Naive thymus-derived CD8-positive, alpha-beta T cell (primary cell): Measurements from ENCODE around the gene RGS6. TPM values are rescaled to one million over a fixed set of nuclear protein-coding genes. Genes with fewer than 3 reads are reported as not detected.
A peak's percentile ranks its signal among the peaks of the same experiment; 100 is the strongest.

Experiments
- ATAC-seq, 2 donors: fragments of 150-1000 bp; cut with Tn5 transposase in 1 of 2; sonication (Bioruptor Pico), chemical (Tn5 transposase) in 1 of 2; 1 replicate in 1 of 2; 2 replicates in 1 of 2; pipeline ENCODE4 v1.10.0; 2021; ENCODE audit warnings: mild to moderate bottlenecking in 2 of 2, moderate library complexity in 2 of 2
- POLR2A ChIA-PET: fragments of 350-600 bp; sonication (Branson Sonifier 250); formaldehyde crosslinking; loops from one replicate; lab custom pipeline; 2021; ENCODE audit warnings: antibody characterized with exemption; lab: Charles Lee
- DNase-seq, 10 donors: peaks; one replicate each; pipeline versions ENCODE4 v3.0.0 to v3.0.0-alpha.2; 2020 to 2022
- H3K27ac Mint-ChIP-seq, 10 donors: one replicate each; pipeline ENCODE4 v1.8.0; 2020 to 2022; ENCODE audit warnings: mild to moderate bottlenecking in 10 of 10, mixed read lengths in 10 of 10, moderate library complexity in 4 of 10, inconsistent platforms in 1 of 10
- H3K27me3 Mint-ChIP-seq, 5 donors: one replicate each; pipeline ENCODE4 v1.8.0; 2021 to 2022; ENCODE audit warnings: mixed read lengths in 5 of 5
- H3K36me3 Mint-ChIP-seq, 3 donors: one replicate each; pipeline ENCODE4 v1.8.0; 2020 to 2022; ENCODE audit warnings: mixed read lengths in 3 of 3, mild to moderate bottlenecking in 2 of 3, inconsistent platforms in 1 of 3
- H3K4me1 Mint-ChIP-seq, 4 donors: one replicate each; pipeline ENCODE4 v1.8.0; 2021 to 2022; ENCODE audit warnings: mixed read lengths in 4 of 4
- H3K4me3 Mint-ChIP-seq, 10 donors: one replicate each; pipeline ENCODE4 v1.8.0; 2020 to 2022; ENCODE audit warnings: mild to moderate bottlenecking in 10 of 10, mixed read lengths in 10 of 10, moderate library complexity in 6 of 10, inconsistent platforms in 1 of 10
- H3K9me3 Mint-ChIP-seq, 9 donors: one replicate each; pipeline ENCODE4 v1.8.0; 2020 to 2022; ENCODE audit warnings: mixed read lengths in 9 of 9, mild to moderate bottlenecking in 3 of 9, inconsistent platforms in 1 of 9, moderate library complexity in 1 of 9
- polyA plus RNA-seq, 3 donors: library from polyadenylated mRNA; unstranded; fragments of 300-500 nt; fragmentation: Illumina TruSeq; gene quantifications; one replicate each; pipeline ENCODE4 v1.2.3, GENCODE V29; 2021
- total RNA-seq, 8 experiments: library from RNA in 2 of 8; stranded (reverse) in 2 of 8; gene quantifications; one replicate each; pipeline ENCODE4 v1.2.3 and lab custom pipeline; 2021 to 2026

RGS6 gene
- total and polyA plus RNA-seq, 5 experiments from 2014 or later, result not detected

GRCh38 chr14:72104011-72104613, 171.9 kb downstream of the RGS6 start:
- no peaks in the 10 kb centered on the region for H3K9me3 Mint-ChIP-seq
- POLR2A ChIA-PET, result no interaction called here
- no peak for ATAC-seq
- no peak overlapping the region for H3K27ac Mint-ChIP-seq
- peaks cover 0 to 2% (median 0%) of the 10 kb centered on the region in 4 donors for H3K4me1 Mint-ChIP-seq
- peaks cover 3 to 29% (median 15%) of the 10 kb centered on the region in 5 donors for H3K27me3 Mint-ChIP-seq
- DNase-seq, result peak in 6 of 10 donors; percentile 2 to 9 (median 6)
- no peak overlapping the region for H3K4me3 Mint-ChIP-seq
- no peaks in the 10 kb centered on the region for H3K36me3 Mint-ChIP-seq

- POLR2A ChIA-PET, result no interaction called here
- Mint-ChIP-seq H3K36me3 (no peaks in the 10 kb centered on the region), H3K27me3 (peaks cover 6 to 34% (median 16%) of the 10 kb centered on the region in 5 donors), H3K4me1 (no peaks in the 10 kb centered on the region), H3K4me3 (no peak overlapping the region), H3K27ac (no peak overlapping the region), H3K9me3 (no peaks in the 10 kb centered on the region)
- ATAC-seq (no peak), DNase-seq (no peak)
These were observed 179.7 kb downstream of the RGS6 start for GRCh38 chr14:72111911-72112310.

GRCh38 chr14:72118841-72119240, 186.6 kb downstream of the RGS6 start:
- POLR2A ChIA-PET, result no interaction called here
- no peaks in the 10 kb centered on the region for H3K4me1 Mint-ChIP-seq

GRCh38 chr14:72120315-72120714, 188.1 kb downstream of the RGS6 start:
- Mint-ChIP-seq H3K9me3 (peaks cover 0 to 2% (median 0%) of the 10 kb centered on the region in 9 donors), H3K36me3 (no peaks in the 10 kb centered on the region), H3K27me3 (peaks cover 0 to 16% (median 5%) of the 10 kb centered on the region in 5 donors), H3K27ac (no peak overlapping the region), H3K4me3 (no peak overlapping the region), H3K4me1 (no peaks in the 10 kb centered on the region)
- DNase-seq (no peak), ATAC-seq (no peak)
- POLR2A ChIA-PET, result no interaction called here

More at GRCh38 chr14:72118841-72119240, 186.6 kb downstream of the RGS6 start:
- Mint-ChIP-seq H3K27ac (no peak overlapping the region), H3K9me3 (peaks cover 0 to 2% (median 0%) of the 10 kb centered on the region in 9 donors), H3K4me3 (no peak overlapping the region), H3K36me3 (no peaks in the 10 kb centered on the region), H3K27me3 (peaks cover 0 to 27% (median 9%) of the 10 kb centered on the region in 5 donors)
- ATAC-seq (no peak), DNase-seq (no peak)

GRCh38 chr14:72123755-72124154, 191.5 kb downstream of the RGS6 start:
- DNase-seq (no peak), ATAC-seq (no peak)
- H3K4me1 Mint-ChIP-seq, result peaks cover 0 to 2% (median 0%) of the 10 kb centered on the region in 4 donors
- H3K4me3 Mint-ChIP-seq, result no peak overlapping the region
- POLR2A ChIA-PET, result no interaction called here
- H3K9me3 Mint-ChIP-seq, result peaks cover 0 to 4% (median 0%) of the 10 kb centered on the region in 9 donors
- H3K36me3 Mint-ChIP-seq, result no peaks in the 10 kb centered on the region
- peaks cover 0 to 13% (median 9%) of the 10 kb centered on the region in 5 donors for H3K27me3 Mint-ChIP-seq
- no peak overlapping the region for H3K27ac Mint-ChIP-seq

DNA sequence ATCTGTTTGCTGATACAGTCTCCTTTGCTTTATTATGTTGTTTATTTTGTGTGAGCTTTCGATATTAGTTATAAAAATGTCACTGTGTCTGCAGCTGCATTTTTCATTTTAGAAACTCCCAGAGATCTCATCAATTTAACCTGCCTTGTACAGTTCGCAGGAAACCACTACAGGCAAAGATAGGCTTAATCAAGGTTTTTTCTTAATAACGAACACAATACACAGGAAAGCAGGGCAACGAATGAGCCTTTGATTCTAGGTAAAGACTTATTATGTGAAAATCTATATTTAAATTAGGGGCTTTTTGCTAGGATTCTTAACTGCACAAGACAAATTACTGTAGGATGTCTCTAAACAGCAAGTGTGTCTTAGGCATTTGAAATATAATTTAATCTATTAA, 191.9 kb downstream of the RGS6 start:
- no peaks in the 10 kb centered on the region for H3K36me3 Mint-ChIP-seq
- H3K4me1 Mint-ChIP-seq, result peaks cover 0 to 2% (median under 1%) of the 10 kb centered on the region in 4 donors
- POLR2A ChIA-PET, result no interaction called here
- no peak for ATAC-seq
- H3K27ac Mint-ChIP-seq, result no peak overlapping the region
- H3K9me3 Mint-ChIP-seq, result peaks cover 0 to 4% (median 0%) of the 10 kb centered on the region in 9 donors
- no peak overlapping the region for H3K4me3 Mint-ChIP-seq
- H3K27me3 Mint-ChIP-seq, result peaks cover 0 to 11% (median 9%) of the 10 kb centered on the region in 5 donors
- DNase-seq, result no peak

- H3K4me3 Mint-ChIP-seq, result no peak overlapping the region
- no peak overlapping the region for H3K27ac Mint-ChIP-seq
- H3K9me3 Mint-ChIP-seq, result peaks cover 0 to 4% (median 0%) of the 10 kb centered on the region in 9 donors
- DNase-seq (no peak), ATAC-seq (no peak)
- no peaks in the 10 kb centered on the region for H3K36me3 Mint-ChIP-seq
- POLR2A ChIA-PET, result no interaction called here
- peaks cover 0 to 2% (median under 1%) of the 10 kb centered on the region in 4 donors for H3K4me1 Mint-ChIP-seq
- H3K27me3 Mint-ChIP-seq, result peaks cover 7 to 15% (median 11%) of the 10 kb centered on the region in 5 donors
These were observed 193.9 kb downstream of the RGS6 start for GRCh38 chr14:72126091-72126490.

DNA sequence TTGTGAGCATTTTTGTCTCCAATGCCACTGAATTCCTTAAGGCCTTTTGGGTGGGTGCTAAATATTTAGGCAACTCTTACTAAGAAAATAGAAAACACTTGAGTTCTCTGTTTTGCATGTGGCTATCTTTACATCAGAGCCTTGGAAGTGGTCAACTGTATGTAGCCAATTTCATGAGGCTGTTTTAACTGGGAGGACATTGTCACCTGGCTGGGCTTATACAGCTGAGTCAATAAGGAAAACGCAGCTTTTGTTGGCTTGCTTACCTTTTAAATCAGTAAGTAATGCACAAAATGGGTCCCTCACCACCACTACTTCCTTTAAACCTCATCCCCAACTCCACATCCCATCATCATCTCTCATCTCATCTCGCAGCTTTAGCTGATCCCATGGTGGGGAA, 194.3 kb downstream of the RGS6 start:
- peaks cover 0 to 2% (median under 1%) of the 10 kb centered on the region in 4 donors for H3K4me1 Mint-ChIP-seq
- POLR2A ChIA-PET, result no interaction called here
- H3K36me3 Mint-ChIP-seq, result no peaks in the 10 kb centered on the region
- H3K27me3 Mint-ChIP-seq, result peaks cover 9 to 15% (median 12%) of the 10 kb centered on the region in 5 donors
- ATAC-seq (no peak), DNase-seq (no peak)
- H3K4me3 Mint-ChIP-seq, result no peak overlapping the region
- no peak overlapping the region for H3K27ac Mint-ChIP-seq
- H3K9me3 Mint-ChIP-seq, result peaks cover 0 to 4% (median 0%) of the 10 kb centered on the region in 9 donors

DNA sequence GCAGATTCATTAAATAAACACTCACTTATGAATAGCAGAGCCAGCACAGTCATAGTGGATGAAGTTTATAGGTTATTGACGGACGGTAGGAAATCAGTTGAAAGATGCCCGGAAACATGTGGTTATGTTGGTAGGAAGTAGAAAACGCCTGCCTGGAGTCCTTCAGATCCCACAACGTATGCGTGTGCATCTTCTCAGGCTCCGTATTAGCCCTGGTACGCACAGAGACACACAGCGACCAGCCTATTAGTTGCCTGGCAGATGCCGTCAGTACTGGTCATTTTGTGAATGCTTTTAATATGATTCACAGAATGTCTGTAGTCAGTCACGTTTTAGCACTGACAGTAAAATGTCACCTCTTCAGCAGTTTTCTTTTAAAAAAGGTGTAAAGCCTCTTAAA, 196.4 kb downstream of the RGS6 start:
- Mint-ChIP-seq H3K4me1 (peaks cover 0 to 2% (median under 1%) of the 10 kb centered on the region in 4 donors), H3K36me3 (no peaks in the 10 kb centered on the region), H3K27me3 (peaks cover 19 to 31% (median 23%) of the 10 kb centered on the region in 5 donors), H3K27ac (no peak overlapping the region), H3K4me3 (no peak overlapping the region), H3K9me3 (peaks cover 0 to 4% (median 0%) of the 10 kb centered on the region in 9 donors)
- POLR2A ChIA-PET, result no interaction called here
- no peak for ATAC-seq
- no peak for DNase-seq

GRCh38 chr14:72129291-72129690, 197.1 kb downstream of the RGS6 start:
- no peaks in the 10 kb centered on the region for H3K36me3 Mint-ChIP-seq
- no peak for ATAC-seq
- H3K27me3 Mint-ChIP-seq, result peaks cover 24 to 38% (median 27%) of the 10 kb centered on the region in 5 donors
- no peak overlapping the region for H3K27ac Mint-ChIP-seq
- POLR2A ChIA-PET, result no interaction called here
- peaks cover 0 to 2% (median under 1%) of the 10 kb centered on the region in 4 donors for H3K4me1 Mint-ChIP-seq
- DNase-seq, result no peak
- H3K9me3 Mint-ChIP-seq, result peaks cover 0 to 4% (median 0%) of the 10 kb centered on the region in 9 donors
- no peak overlapping the region for H3K4me3 Mint-ChIP-seq

- POLR2A ChIA-PET, result no interaction called here
- Mint-ChIP-seq H3K9me3 (peaks cover 0 to 3% (median 0%) of the 10 kb centered on the region in 9 donors), H3K27ac (no peak overlapping the region), H3K36me3 (no peaks in the 10 kb centered on the region), H3K4me1 (no peaks in the 10 kb centered on the region), H3K4me3 (no peak overlapping the region), H3K27me3 (peaks cover 3 to 12% (median 8%) of the 10 kb centered on the region in 5 donors)
- ATAC-seq (no peak), DNase-seq (no peak)
These were observed 208.9 kb downstream of the RGS6 start for GRCh38 chr14:72141084-72141483.

- no peaks in the 10 kb centered on the region for H3K4me1 Mint-ChIP-seq
- H3K27ac Mint-ChIP-seq, result no peak overlapping the region
- ATAC-seq (no peak), DNase-seq (no peak)
- POLR2A ChIA-PET, result no interaction called here
- no peaks in the 10 kb centered on the region for H3K36me3 Mint-ChIP-seq
- peaks cover 2 to 25% (median 12%) of the 10 kb centered on the region in 5 donors for H3K27me3 Mint-ChIP-seq
- no peak overlapping the region for H3K4me3 Mint-ChIP-seq
- peaks cover 0 to 4% (median 0%) of the 10 kb centered on the region in 9 donors for H3K9me3 Mint-ChIP-seq
These were observed 210.1 kb downstream of the RGS6 start for GRCh38 chr14:72142328-72142727.

DNA sequence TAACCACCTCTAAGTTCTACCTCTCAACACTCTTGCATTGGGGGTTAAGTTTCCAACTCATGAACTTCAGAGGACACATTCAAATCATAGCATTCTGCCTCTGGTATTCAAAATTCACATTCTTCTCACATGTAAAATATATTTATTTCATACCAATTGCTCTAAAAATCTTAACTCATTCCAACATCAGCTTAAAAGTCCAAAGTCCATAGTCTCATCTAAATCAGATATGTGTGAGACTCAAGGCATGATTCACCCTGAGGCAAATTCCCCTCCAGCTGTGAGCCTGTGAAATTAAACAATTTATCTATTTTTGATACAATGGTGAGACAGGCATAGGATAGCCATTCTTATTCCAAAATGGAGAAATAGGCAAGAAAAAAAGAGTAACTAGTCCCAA, 214.0 kb downstream of the RGS6 start:
- DNase-seq, result no peak
- ATAC-seq, result no peak
- POLR2A ChIA-PET, result no interaction called here
- H3K27me3 Mint-ChIP-seq, result peaks cover 5 to 45% (median 12%) of the 10 kb centered on the region in 5 donors
- peaks cover 0 to 7% (median 0%) of the 10 kb centered on the region in 9 donors for H3K9me3 Mint-ChIP-seq
- no peaks in the 10 kb centered on the region for H3K36me3 Mint-ChIP-seq
- H3K27ac Mint-ChIP-seq, result no peak overlapping the region
- no peaks in the 10 kb centered on the region for H3K4me1 Mint-ChIP-seq
- H3K4me3 Mint-ChIP-seq, result no peak overlapping the region
